Small intestine (tissue), 7 donors: ENCODE measurements around the gene COL9A1. TPM values are rescaled to one million over a fixed set of nuclear protein-coding genes. Genes with fewer than 3 reads are reported as not detected.

Source experiments
- DNase-seq, 2 donors: peaks; one replicate each; pipeline versions ENCODE4 v3.0.0 to v3.0.0-alpha.2; 2013
- FAIRE-seq: peaks from 2 replicates; lab custom pipeline; 2012; peaks lifted over from hg19 to GRCh38; lab: Jason Lieb, UNC
- H3K27ac ChIP-seq, 3 donors: one replicate each; pipeline ENCODE4 v1.5.1; 2013; ENCODE audit warnings: low read length in 2 of 3, mild to moderate bottlenecking in 2 of 3, control low read depth in 1 of 3, inconsistent platforms in 1 of 3, low read depth in 1 of 3, moderate library complexity in 1 of 3
- H3K27me3 ChIP-seq, 3 donors: one replicate each; pipeline ENCODE4 v1.6.1; 2013; ENCODE audit warnings: low read length in 3 of 3, inconsistent platforms in 1 of 3; ENCODE audit not compliant: control insufficient read depth in 3 of 3, insufficient read depth in 3 of 3
- H3K36me3 ChIP-seq, 3 donors: one replicate each; pipeline ENCODE4 v1.6.1; 2013; ENCODE audit warnings: low read length in 3 of 3, inconsistent platforms in 1 of 3, low read depth in 1 of 3, mild to moderate bottlenecking in 1 of 3, moderate library complexity in 1 of 3; ENCODE audit not compliant: control insufficient read depth in 3 of 3, insufficient read depth in 2 of 3
- H3K4me1 ChIP-seq, 3 donors: one replicate each; pipeline ENCODE4 v1.6.1; 2013; ENCODE audit warnings: low read length in 2 of 3, inconsistent platforms in 1 of 3, low read depth in 1 of 3, mild to moderate bottlenecking in 1 of 3, moderate library complexity in 1 of 3; ENCODE audit not compliant: control insufficient read depth in 3 of 3, insufficient read depth in 2 of 3
- H3K4me3 ChIP-seq, 3 donors: one replicate each; pipeline ENCODE4 v1.5.1; 2013; ENCODE audit warnings: low read length in 3 of 3, control low read depth in 1 of 3, inconsistent platforms in 1 of 3, low read depth in 1 of 3, mild to moderate bottlenecking in 1 of 3, moderate library complexity in 1 of 3
- H3K9me3 ChIP-seq, 2 donors: one replicate each; pipeline ENCODE4 v1.6.1; 2013; ENCODE audit warnings: low read depth in 1 of 2, low read length in 1 of 2; ENCODE audit not compliant: control insufficient read depth in 2 of 2, insufficient read depth in 1 of 2
- WGBS, 3 donors: extraction: QIAGEN DNeasy Blood & Tissue Kit; methylation state at CpG; one replicate each; pipeline ENCODE4 v1.1.7; 2013; 5-methylcytosine and 5-hydroxymethylcytosine counted together
- polyA plus RNA-seq, 4 donors: library from polyadenylated mRNA; stranded (reverse) in 3 of 4; unstranded in 1 of 4; fragments of 200-250 nt in 3 of 4; fragments of 120-200 nt in 1 of 4; gene quantifications; one replicate each; pipeline versions ENCODE4 v1.2.1 to v1.2.3, GENCODE V29; 2013
- donor health status: healthy with polysubstance abuse.
- donor health status: control.
- donor health status: control.
- donor health status: Bipolar disorder and iron deficiency.
- donor health status: healthy.

COL9A1 gene
- polyA plus RNA-seq, 4 donors, result 0.34 to 3.6 TPM; not detected in 2

- Histone ChIP-seq H3K36me3 (no peaks in the 10 kb centered on the region), H3K9me3 (no peaks in the 10 kb centered on the region), H3K4me1 (no peaks in the 10 kb centered on the region), H3K27ac (no peak overlapping the region), H3K27me3 (no peaks in the 10 kb centered on the region), H3K4me3 (no peak overlapping the region)
- DNase-seq, result no peak
- 44 to 54% (median 50%) methylated on average over 2 of the region's 2 CpGs for WGBS, 3 donors
- no peak for FAIRE-seq
Observed at GRCh38 chr6:70172252-70172651, 130.6 kb downstream of the COL9A1 start.

- Histone ChIP-seq H3K4me3 (no peak overlapping the region), H3K36me3 (no peaks in the 10 kb centered on the region), H3K4me1 (no peaks in the 10 kb centered on the region), H3K9me3 (no peaks in the 10 kb centered on the region), H3K27me3 (peaks cover 0 to 6% (median 0%) of the 10 kb centered on the region in 3 donors), H3K27ac (no peak overlapping the region)
- DNase-seq (no peak), FAIRE-seq (no peak)
Observed at GRCh38 chr6:70171236-70171635, 131.6 kb downstream of the COL9A1 start.

GRCh38 chr6:70168681-70169377 lies 134.1 kb downstream of the COL9A1 start:
- DNase-seq (no peak), FAIRE-seq (no peak)
- H3K9me3 ChIP-seq, result no peaks in the 10 kb centered on the region
- peaks cover 0 to 12% (median 0%) of the 10 kb centered on the region in 3 donors for H3K27me3 ChIP-seq
- H3K4me3 ChIP-seq, result no peak overlapping the region
- 67 to 78% (median 75%) methylated on average over 5 of the region's 5 CpGs for WGBS, 3 donors
- H3K27ac ChIP-seq, result no peak overlapping the region
- H3K36me3 ChIP-seq, result no peaks in the 10 kb centered on the region
- no peaks in the 10 kb centered on the region for H3K4me1 ChIP-seq

Other genes with a start within 250 kb of the COL9A1 start
- gene FAM135A, start 110.4 kb upstream of the COL9A1 start, polyA plus RNA-seq, result 10 to 100 TPM; 17.4 to 78.0 (median 41.8) TPM